ENCODE measurements around the gene AOPEP. TPM values are rescaled to one million over a fixed set of nuclear protein-coding genes. Genes with fewer than 3 reads are reported as not detected.
A peak's percentile ranks its signal among the peaks of the same experiment; 100 is the strongest.

Gene AOPEP
- polyA plus RNA-seq, 2 of the 4 experiments (the other 2 are of a cell fraction) = 226 to 266 TPM

- TF ChIP-seq ESRRA (IDR thresholded peaks at IDR 0.05; ENCODE audit: borderline replicate concordance, low read length) (no peak), BCL3 (IDR thresholded peaks at IDR 0.05) (no peak), ZFP36 (IDR thresholded peaks at IDR 0.05; ENCODE audit: borderline replicate concordance, partially characterized antibody) (no peak), TFCP2L1 (CRISPR knock-in tag; IDR thresholded peaks at IDR 0.05) (no peak), CHD2 (IDR thresholded peaks at IDR 0.05; ENCODE audit: low read length, partially characterized antibody) (no peak), HMGXB4 (CRISPR knock-in tag; IDR thresholded peaks at IDR 0.05; ENCODE audit: borderline replicate concordance) (no peak), MAFK (IDR thresholded peaks at IDR 0.05; ENCODE audit: partially characterized antibody) (no peak), GATA3 (IDR thresholded peaks at IDR 0.05; ENCODE audit: borderline replicate concordance) (peak; percentile 75; the same call in 1 of the 2 replicates), FOSL2 (IDR thresholded peaks at IDR 0.05) (peak; percentile 44; the same call in 1 of the 2 replicates), FOSL2 (CRISPR knock-in tag; IDR thresholded peaks at IDR 0.05) (peak; percentile 95), ELK1 (IDR thresholded peaks at IDR 0.05; ENCODE audit: low read depth, low read length) (no peak), CHD4 (IDR thresholded peaks at IDR 0.05; ENCODE audit: borderline replicate concordance) (no peak), POLR2A (IDR thresholded peaks at IDR 0.05; ENCODE audit: low read length) (no peak), RARB (CRISPR knock-in tag; IDR thresholded peaks at IDR 0.05) (no peak), RAD21 (conservative IDR thresholded peaks at IDR 0.05 in 1 of 2, IDR thresholded peaks at IDR 0.05 in 1 of 2) (no peak; a peak in 1 of 5 replicates), ZNF302 (CRISPR knock-in tag; IDR thresholded peaks at IDR 0.05) (no peak), HOXA7 (CRISPR knock-in tag; IDR thresholded peaks at IDR 0.05) (no peak), ATOH8 (CRISPR knock-in tag; IDR thresholded peaks at IDR 0.05; ENCODE audit: low read depth) (no peak), EHMT2 (IDR thresholded peaks at IDR 0.05; ENCODE audit: low read depth) (no peak), POLR2AphosphoS2 (conservative IDR thresholded peaks at IDR 0.05; ENCODE audit: low read length) (no peak)
Observed at GRCh38 chr9:94894094-94894699, 167.7 kb downstream of the AOPEP start (continued).

- WGBS (ENCODE audit: missing lambda C conversion rate) = 41% methylated on average over 3 of the region's 3 CpGs
- H3K4me1 ChIP-seq = peaks cover 71% of the 10 kb centered on the region
- H3K9me3 ChIP-seq = peaks cover 21% of the 10 kb centered on the region
- POLR2A ChIA-PET = interaction anchor here (0.6 kb wide), 1 partner anchor 337 kb away, joined by 4 read pairs; no protein-coding TSS in a partner anchor
- ATAC-seq (0 out of 6 replicates have a peak, but pooled peaks of 1 of the 2 experiments have one; percentile 5), DNase-seq (ENCODE audit: low read depth in 1 of 2, low spot score in 1 of 2) (no peak), FAIRE-seq (no peak)
- peak overlapping the region; percentile 92 to 99 for H3K27ac ChIP-seq
- H3K4me3 ChIP-seq = no peak overlapping the region
- H3K4me2 ChIP-seq = peak overlapping the region; percentile 74
- CTCF ChIA-PET = interaction anchor here (0.7 to 2.1 kb wide), 8 partner anchors 8 to 113 kb away, joined by 3 to 7 read pairs (median 4); no protein-coding TSS in a partner anchor
- TF ChIP-seq ATOH8 (CRISPR knock-in tag; IDR thresholded peaks at IDR 0.05; ENCODE audit: low read depth) = no peak
- no peak for TF ChIP-seq NPAS2 (CRISPR knock-in tag; IDR thresholded peaks at IDR 0.05; ENCODE audit: borderline replicate concordance)
- no peak for TF ChIP-seq CHD2 (IDR thresholded peaks at IDR 0.05; ENCODE audit: low read length, partially characterized antibody)
- TF ChIP-seq ELK1 (IDR thresholded peaks at IDR 0.05; ENCODE audit: low read depth, low read length) = no peak
- TF ChIP-seq PHF8 (IDR thresholded peaks at IDR 0.05; ENCODE audit: borderline replicate concordance, low read depth) = no peak
- TF ChIP-seq HMGXB4 (CRISPR knock-in tag; IDR thresholded peaks at IDR 0.05; ENCODE audit: borderline replicate concordance) = no peak
- TF ChIP-seq PBX3 (IDR thresholded peaks at IDR 0.05) = no peak
- no peak for TF ChIP-seq NR3C1 (IDR thresholded peaks at IDR 0.05)
- TF ChIP-seq FOSL2 (IDR thresholded peaks at IDR 0.05) = no peak
- TF ChIP-seq FOSL2 (CRISPR knock-in tag; IDR thresholded peaks at IDR 0.05) = no peak
- no peak for TF ChIP-seq HDAC2 (IDR thresholded peaks at IDR 0.05)
- TF ChIP-seq HEYL (CRISPR knock-in tag; IDR thresholded peaks at IDR 0.05) = no peak
- TF ChIP-seq ZNF302 (CRISPR knock-in tag; IDR thresholded peaks at IDR 0.05) = no peak
- no peak for TF ChIP-seq MAFK (IDR thresholded peaks at IDR 0.05; ENCODE audit: partially characterized antibody)
Observed at GRCh38 chr9:94895668-94896067, 169.2 kb downstream of the AOPEP start.
